Measurements from ENCODE around the gene ACSF2.

ACSF2 gene

DNA sequence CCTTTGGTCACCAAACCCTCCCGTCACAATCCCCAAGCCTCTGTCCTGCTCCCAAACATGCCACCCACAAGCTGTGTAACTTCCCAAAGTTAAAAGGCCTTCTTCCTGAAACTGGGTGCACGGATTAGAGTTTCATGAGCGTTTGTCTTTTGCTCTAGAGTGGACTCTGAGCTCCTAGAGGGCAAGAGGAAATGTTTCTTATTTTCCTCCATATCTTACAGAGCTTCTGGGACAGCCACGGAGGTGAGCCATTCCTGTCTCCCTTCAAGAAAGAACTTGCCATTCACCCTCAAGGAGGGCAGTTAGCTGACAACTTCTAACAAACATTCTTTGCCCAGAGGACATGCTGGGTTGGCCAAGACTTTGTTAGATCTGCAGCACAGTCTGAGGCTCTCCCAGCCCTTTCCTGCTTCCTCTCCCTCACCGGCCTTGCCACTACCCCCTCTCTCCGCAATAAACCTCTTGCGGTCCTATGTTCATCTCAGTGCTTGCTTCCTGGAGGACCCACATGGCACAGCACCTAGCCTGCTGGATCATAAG is 79.6 kb downstream of the ACSF2 start:
- no peak for DNase-seq

DNA sequence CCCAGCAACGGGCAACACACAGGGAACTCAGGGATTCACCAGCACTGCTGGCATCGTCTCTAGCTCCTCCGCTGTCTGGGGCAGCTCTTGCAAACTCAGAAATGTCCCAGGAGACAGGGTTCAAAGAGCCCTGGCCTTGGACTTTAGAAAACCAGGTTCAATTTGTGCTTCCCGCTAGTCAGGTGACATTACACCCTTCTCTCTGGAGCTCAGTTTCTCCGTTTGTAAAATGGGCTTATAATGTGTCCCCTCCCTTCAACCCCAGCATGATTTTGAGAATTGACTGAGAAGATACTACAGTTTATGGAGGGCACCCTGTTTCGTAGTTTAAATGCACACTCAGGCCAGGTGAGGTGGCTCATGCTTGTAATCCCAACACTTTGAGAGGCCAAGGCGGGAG is 80.3 kb downstream of the ACSF2 start:
- no peak for DNase-seq

DNA sequence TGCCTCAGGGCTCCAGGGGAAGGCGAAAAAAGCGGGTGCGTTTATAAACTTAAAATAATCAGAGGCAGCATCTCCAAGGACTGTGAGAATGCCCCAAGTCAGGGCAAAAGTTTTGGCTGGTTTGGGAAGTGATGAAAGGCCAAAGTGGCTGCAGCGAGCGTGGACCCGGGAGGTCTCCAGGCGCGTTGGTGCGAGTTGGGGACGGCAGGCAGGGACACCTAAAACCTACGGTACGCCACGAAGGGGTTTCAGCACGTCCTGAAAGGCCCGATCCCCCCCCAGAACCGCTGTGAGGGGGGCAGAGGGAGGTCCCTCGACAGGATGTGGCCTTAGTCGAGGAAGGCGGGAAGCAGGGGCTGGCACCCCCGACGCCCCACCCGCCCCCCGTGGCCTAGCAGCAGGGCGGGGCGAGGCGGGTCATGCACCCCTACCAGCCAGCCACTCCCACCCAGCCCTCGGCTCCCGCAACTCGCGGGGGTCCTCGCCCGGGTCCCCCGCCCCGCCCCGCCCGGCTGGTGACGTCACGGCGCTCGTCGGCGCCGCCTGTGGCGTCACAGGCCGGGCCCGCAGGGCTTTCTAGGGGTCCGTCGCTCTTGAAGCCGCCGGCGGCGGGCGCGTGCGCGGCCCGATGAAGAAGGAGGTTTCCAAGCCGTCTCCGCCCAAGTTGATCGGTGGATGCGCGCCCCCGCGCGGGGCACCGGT is 82.0 kb downstream of the ACSF2 start, which contains the start of gene MYCBPAP:
Gene MYCBPAP (plus strand): TSS at position 569 of the 702 bp plus-strand sequence. CDS start 236 bp downstream, outside the sequence.
- DNase-seq: peak; percentile 89

DNA sequence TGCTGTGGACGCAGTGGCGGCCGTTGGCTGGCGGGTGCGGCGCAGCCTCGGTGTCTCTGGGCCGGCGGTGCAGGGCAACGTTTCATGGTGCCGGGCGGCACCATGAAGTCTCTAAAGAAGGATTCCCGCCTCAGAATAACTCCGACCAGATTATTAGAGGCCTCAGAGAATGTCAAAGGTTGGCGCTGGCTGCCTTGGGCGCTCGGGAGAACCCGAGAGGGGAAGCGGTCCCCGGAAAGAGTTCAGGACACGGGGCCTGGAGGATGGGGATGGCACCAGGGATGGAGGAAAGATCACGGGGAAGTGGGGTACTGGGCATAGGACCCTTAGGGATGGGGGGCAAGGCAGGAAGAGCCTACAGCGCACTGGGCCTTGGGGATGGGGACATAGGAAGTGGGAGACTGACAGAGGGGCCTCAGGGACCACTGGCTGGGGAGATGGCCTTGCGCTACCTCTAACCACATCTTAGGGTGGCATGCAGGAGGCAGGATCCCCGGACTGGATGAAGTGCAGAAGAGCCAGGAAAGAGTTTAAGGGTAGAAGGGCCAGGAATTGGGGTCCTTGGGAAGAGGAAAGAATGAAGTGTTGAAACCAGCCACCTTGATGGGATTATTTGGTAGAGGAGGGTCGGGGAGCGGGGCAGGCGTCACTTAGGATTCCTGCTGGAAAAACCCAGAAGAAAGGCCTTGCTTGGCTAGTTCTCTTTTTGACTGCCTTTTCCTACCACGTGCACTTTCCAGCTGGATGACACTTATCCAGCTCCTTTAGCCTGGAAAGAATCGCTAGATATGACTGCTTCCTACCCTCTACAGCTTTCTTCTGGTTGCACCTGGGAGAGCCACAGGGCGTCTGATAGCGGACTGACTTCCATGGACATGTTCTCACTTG is 82.8 kb downstream of the ACSF2 start:
- DNase-seq: peak; percentile 42

DNA sequence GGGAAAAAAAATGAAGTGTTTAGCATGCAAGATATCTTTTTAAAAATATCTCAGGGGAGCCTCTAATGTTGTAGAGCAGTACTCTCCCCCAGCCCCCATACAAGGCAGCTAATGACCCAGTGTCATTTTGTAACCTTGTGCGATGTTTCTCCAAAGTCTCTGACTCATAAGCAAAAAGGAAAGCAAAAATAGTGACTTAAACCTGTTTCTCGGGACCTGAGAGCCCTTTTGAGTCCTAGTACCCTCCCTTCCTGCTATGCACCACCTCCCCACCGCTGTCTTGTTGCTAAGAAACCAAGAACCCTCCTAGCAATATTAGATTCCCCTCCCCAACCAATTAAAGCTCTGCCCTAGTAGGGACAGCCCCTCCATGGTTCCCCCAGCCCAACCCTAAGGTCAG is 85.0 kb downstream of the ACSF2 start:
- no peak for DNase-seq

DNA sequence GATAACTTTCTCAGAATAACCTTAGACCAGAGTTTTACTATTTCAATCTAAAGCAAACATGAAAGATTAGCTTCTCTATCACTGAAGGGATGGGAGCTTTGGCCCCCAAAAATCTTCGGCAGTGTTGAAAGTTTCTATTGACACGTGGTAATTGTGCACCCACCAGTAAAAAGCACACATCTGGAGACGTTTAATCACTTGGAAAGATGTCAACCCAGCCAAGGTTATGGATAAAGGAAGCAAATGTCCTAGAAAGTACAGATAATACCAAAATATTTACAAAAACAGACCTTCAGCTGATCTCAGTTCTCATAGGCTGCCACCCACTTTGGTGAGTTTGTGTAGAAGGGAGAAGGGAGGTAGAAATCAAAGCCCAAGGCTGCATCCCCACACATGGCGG is 87.5 kb downstream of the ACSF2 start:
- peak; percentile 56 for DNase-seq

DNA sequence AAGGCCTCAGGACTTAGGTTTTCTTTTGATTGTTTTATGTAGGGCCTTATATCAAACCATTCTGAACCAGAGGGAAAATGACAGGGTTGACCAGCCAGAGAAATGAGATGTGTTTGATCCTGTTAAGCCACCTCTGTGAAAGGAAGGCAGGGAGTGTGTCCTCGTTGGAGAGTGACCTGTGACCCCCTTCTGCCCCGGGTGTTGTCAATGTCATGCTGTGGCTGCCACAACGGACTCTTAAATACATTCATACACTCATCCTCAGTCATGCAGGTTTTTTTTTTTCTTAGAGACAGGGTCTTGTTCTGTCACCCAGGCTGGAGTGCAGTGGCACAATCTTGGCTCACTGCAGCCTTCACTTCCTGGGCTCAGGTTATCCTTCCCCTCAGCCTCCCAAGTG is 88.4 kb downstream of the ACSF2 start:
- no peak for DNase-seq

DNA sequence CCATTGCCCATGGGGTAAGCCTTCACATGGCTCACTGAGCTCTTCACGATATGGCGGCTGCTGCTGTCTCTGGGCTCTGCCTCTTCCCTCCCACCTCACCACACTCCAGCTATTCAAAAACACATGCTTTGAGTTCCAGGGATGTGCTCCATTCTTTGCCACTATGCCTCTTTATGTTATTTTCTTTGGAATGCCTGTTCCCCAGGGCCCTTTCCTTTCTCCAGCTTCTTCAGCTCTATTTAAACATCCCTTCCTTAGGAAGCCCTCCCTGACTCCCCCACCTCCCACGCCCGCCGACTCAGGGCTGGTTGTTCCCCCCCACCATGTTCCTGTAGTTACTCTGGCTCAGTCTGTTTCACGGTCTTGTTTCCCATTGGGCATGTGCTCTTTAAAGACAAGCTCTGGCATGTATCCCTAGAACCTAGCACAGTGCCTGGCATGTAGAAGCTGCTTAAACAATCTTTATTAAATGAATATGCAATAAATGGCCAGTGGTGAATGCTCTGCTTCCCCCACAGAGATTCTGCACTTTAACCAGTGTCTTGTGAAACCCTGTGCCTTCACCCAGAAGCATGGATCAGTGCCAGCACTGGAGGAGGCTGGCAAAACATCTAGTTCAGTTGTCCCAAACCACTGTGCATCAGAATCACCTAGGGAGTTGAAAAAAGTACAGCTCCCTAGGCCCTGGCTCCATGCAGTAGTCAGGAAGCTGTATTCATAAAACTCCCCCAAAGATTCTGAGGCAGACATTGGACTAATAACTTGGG is 89.1 kb downstream of the ACSF2 start:
- DNase-seq: no peak

DNA sequence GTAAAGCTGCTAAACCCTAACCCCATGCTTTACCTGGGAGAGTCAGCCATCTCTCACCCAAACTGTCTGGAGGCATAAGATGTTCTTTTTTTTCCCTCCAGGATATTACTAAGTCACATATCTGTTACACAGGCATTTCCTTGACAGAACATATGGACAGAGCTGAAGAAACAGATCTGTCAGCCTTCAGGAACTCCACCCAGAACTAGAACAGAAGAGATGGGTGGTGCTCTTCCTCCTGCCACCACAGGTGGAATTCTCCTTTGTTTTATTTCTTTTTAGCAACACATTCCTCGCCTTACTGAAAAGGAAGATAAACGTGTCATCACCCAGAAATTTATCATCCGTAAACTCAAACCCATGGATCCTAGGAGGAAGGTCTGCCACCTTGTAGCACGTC is 91.0 kb downstream of the ACSF2 start:
- no peak for DNase-seq

DNA sequence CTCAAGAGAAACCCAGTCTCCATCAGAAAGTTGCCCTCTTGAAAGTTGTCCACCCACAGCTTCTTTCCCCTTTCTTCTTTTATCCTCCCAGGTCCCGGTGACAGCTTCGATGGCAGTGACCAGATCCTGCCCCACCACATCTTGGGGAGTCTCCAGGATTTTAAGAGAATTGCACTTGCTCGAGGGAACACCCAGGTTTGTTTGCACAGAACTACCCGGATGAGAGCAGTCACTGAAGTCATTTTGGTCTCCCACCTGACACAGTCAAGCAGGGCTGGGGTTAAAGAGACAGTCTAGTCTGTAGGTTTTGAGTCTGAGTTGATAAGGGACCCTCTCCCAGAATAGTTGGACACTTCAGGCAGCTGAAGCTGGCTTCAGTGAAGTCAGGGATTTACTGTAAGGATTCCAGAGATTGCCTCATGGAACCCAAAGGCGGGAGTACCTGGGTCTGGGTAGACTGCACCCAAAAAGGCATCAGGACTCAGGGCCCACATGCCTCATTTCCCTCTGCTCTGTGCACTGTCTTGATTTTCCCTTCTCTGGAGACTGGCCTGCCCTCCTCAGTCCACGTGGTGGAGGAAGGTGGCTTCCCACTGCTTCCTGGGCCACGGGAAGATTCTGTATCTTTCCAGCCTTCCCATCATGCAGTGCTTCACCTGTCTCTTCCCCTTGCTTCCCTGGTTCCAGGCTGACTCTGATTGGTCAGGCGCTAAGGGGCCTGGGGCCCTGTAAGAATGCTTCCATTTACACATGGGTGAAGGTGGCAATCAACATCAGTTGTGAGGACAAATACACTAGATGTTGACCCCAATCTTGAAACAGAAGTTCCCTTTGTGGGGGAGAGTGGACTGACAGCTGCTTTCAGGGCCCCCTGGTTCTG is 91.7 kb downstream of the ACSF2 start:
- peak; percentile 61 for DNase-seq

DNA sequence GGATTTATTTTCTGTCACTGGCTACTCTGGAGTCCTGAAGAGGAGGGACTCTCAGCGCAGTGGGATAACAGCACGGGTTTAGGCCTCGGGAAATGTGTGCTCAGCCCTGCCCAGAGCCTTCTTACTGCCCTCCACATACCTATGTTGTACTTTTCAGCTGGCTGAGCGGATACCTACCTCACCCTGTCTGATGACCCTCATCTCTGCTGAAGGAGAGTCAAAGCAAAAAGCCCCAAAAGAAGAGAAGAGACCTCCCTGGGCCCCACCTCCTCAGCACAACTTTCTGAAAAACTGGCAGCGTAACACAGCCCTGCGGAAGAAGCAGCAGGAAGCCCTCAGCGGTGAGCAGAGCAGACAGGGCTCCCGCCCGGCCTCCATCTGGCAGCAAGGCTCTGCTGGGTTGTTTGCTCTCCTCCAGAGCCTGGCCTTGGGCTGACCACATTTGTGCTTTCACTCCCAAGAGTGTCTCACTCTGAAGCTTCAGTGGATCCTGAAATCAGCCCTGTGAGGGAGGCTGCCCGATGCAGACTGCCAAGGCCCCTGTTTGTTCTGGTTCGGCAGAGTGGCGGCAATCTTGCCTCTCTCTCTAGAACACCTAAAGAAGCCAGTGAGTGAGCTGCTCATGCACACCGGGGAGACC is 92.5 kb downstream of the ACSF2 start:
- peak; percentile 57 for DNase-seq

DNA sequence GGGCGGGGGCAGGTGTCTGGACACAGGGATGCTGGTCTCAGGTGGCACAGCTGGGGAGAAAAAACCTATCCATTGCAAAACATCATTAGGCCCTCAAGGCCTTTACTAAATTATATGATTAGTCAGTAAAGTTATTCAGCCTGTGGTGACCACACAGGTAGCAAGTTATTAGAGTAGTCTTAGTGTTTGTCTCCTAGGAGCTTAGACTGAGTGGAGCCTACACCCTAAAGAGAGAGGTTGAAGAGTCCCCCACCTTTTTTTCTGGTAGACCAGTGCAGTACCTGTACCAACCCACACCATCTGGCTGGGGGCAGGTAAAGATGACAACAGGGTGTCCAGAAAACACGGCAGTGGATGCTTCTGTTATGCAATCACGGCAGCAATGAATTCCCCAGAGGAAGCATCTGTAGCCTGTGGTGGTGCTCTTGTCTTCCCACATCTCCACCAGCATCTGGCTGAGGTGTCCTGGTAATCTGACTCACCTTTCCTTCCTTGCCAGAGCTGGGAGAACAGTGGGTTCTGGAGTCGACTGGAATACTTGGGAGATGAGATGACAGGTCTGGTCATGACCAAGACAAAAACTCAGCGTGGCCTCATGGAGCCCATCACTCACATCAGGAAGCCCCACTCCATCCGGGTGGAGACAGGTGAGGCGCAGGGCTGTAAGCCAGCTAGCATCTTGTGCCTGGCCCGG is 93.3 kb downstream of the ACSF2 start:
- DNase-seq: no peak

DNA sequence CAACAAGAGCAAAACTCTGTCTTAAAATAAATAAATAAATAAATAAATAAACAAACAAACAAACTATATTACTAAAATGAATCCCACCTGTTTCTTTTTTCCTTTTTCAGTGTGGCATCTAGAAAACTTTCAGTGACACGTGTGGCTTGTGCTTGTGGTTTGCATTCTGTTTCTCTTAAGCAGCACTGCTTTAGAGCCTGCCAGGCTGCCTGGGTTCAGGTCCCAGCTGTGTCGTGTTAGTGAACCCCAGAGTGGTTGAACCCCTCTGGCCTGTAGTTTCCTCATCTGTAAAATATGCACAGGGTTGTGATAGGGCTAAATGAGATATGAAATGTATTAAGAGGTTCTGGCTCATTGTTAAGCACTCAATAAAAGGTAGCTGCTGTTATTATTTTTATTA is 94.5 kb downstream of the ACSF2 start:
- no peak for DNase-seq

DNA sequence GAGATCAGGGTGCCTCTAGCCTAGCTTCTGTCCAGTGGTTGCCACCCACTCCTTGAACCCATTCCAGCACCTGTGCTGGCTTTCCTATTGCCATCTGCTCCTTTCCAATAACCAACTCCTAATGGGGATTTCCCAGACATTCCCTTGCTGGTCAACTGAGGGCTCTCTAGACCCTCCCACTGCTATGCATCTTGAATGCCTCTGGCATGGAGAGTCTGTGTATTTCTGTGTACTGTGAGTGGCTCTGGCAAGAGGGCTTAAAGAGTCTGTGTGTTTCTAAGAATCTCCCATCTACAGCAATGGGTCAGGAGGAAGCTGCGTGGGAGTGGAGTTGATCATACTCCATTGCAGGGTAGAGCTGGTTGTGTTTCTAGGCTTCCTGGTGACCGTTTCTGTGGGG is 95.5 kb downstream of the ACSF2 start:
- DNase-seq: no peak

DNA sequence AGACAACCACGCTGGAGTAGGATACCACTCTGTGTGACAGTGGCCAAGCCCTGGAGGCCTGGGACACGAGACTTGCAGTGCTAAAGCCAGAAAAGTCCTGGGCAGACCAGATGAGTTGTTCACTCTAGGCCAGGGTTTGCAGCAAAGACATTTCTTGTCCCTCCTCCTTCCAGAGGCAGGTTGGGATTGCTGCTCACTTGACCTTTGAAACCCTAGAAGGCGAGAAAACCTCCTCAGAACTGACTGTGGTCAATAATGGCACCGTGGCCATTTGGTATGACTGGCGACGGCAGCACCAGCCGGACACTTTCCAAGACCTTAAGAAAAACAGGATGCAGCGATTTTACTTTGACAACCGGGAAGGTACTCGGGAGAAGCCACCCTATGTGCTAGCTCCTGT is 96.7 kb downstream of the ACSF2 start:
- no peak for DNase-seq

DNA sequence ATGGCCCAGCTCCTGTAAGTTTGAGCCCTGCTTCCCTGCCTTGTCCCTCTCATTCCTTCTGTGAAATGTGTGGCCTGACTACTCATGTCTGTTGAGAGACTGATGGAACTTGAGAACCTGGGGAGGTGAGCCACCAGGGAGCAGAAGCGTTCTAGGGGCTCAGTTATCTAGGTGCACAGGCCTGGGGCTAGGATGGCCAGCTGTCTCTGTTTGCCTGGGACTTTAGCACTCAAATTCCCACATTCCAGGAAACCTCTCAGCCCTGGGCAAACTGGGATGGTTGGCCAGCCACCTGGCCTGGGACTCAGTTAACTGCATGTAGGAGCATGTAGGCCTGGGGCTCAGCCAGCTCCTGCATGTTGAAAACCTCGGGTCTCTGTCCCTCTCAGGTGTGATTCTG is 97.2 kb downstream of the ACSF2 start:
- DNase-seq: no peak

Measured in eye (tissue), 1 donor.